Psoas muscle (tissue), 8 donors: ENCODE measurements around the gene SEC23A. TPM values are rescaled to one million over a fixed set of nuclear protein-coding genes. Genes with fewer than 3 reads are reported as not detected.
A peak's percentile ranks its signal among the peaks of the same experiment; 100 is the strongest.
"Not testable (repeated sequence)": the region's sequence is repeated elsewhere in the genome, so short reads cannot be mapped to it uniquely, and the experiment has no call there.

Experiments used
- ATAC-seq, 4 donors: fragments of 200-7000 bp; cut with Tn5 transposase; one replicate each; pipeline ENCODE4 v1.9.1; 2020; ENCODE audit warnings: moderate library complexity in 3 of 4, mild to moderate bottlenecking in 2 of 4
- DNase-seq, 2 donors: peaks; one replicate each; pipeline ENCODE4 v3.0.0-alpha.2; 2020
- H3K27ac ChIP-seq: fragments of 200-600 bp; one replicate; pipeline ENCODE4 v1.8.0; 2022
- H3K27me3 ChIP-seq, 3 donors: fragments of 200-600 bp in 1 of 3; one replicate each; pipeline versions ENCODE4 v1.6.1 to v1.8.0; 2013 to 2022; ENCODE audit warnings: low read length in 2 of 3, mild to moderate bottlenecking in 2 of 3, moderate library complexity in 1 of 3; ENCODE audit not compliant: insufficient read depth in 3 of 3
- H3K36me3 ChIP-seq, 2 donors: fragments of 200-600 bp in 1 of 2; one replicate each; pipeline versions ENCODE4 v1.6.1 to v1.8.0; 2013 to 2022; ENCODE audit warnings: low read depth in 1 of 2, mild to moderate bottlenecking in 1 of 2, moderate library complexity in 1 of 2; ENCODE audit not compliant: insufficient read depth in 1 of 2
- H3K4me1 ChIP-seq: fragments of 200-600 bp; one replicate; pipeline ENCODE4 v1.8.0; 2022
- H3K4me3 ChIP-seq: fragments of 200-600 bp; one replicate; pipeline ENCODE4 v1.8.0; 2022; ENCODE audit warnings: mild to moderate bottlenecking
- H3K9me3 ChIP-seq: fragments of 200-600 bp; one replicate; pipeline ENCODE4 v1.8.0; 2022
- CTCF ChIP-seq: fragments of 200-600 bp; IDR thresholded peaks from one replicate; pipeline ENCODE4 v1.8.0; 2022; ENCODE audit warnings: antibody characterized with exemption
- WGBS, 3 donors: extraction: QIAGEN DNeasy Blood & Tissue Kit; methylation state at CpG; one replicate each; pipeline versions ENCODE4 v1.1.6 to v1.1.7; 2013; 5-methylcytosine and 5-hydroxymethylcytosine counted together
- intact Hi-C, 2 donors: fragments of 100-400 bp; cut with DNase I; formaldehyde crosslinking; loops; one replicate each; pipeline versions ENCODE4 v1.11.0 to v1.14.2; 2022
- polyA plus RNA-seq, 3 donors: library from polyadenylated mRNA; stranded (reverse); fragments of 200-250 nt; gene quantifications; one replicate each; pipeline ENCODE4 v1.2.3, GENCODE V29; 2013
- total RNA-seq, 4 donors: library from RNA; stranded (reverse); fragmentation: NEBNext Ultra II Directional in 2 of 4; extraction: Animal tissue kit (Norgen Biotek cat#: 25700) in 2 of 4; gene quantifications; one replicate each; pipeline versions ENCODE4 v1.2.1 to v1.2.4, GENCODE V29; 2021 to 2023
- donor health status: healthy with polysubstance abuse.
- donor health status: DM: no; HTN: no; CAD: no; lungs with moderate emphysema.
- donor health status: Bipolar disorder and iron deficiency.
- donor health status: healthy.
- donor health status: DM: yes; HTN: yes; CAD: no.
- donor health status: DM: no; HTN: no; CAD: no.
- donor health status: DM: no; HTN: no; CAD: no.
- donor health status: DM: yes; HTN: yes; CAD: no.

Gene SEC23A
- total and polyA plus RNA-seq, 7 donors, result 25.3 to 84.8 (median 70.7) TPM

GRCh38 chr14:39025810-39026627, 77.0 kb downstream of the SEC23A start:
- no peak overlapping the region for H3K4me3 ChIP-seq
- DNase-seq, result no peak
- TF ChIP-seq CTCF, result no peak
- H3K9me3 ChIP-seq, result no peaks in the 10 kb centered on the region
- intact Hi-C loops, result no loop called here
- H3K4me1 ChIP-seq, result no peaks in the 10 kb centered on the region
- peaks cover 0 to 16% of the 10 kb centered on the region in 2 donors for H3K36me3 ChIP-seq
- peak in 1 of 4 donors; percentile 19 for ATAC-seq
- WGBS, 3 donors, result 69 to 75% (median 71%) methylated on average over 3 of the region's 3 CpGs
- H3K27me3 ChIP-seq, result no peaks in the 10 kb centered on the region
- no peak overlapping the region for H3K27ac ChIP-seq

GRCh38 chr14:39025250-39025809, 77.7 kb downstream of the SEC23A start:
- no peaks in the 10 kb centered on the region for H3K27me3 ChIP-seq
- no peaks in the 10 kb centered on the region for H3K9me3 ChIP-seq
- WGBS, 3 donors, result 78 to 86% (median 82%) methylated on average over 3 of the region's 3 CpGs
- no peak overlapping the region for H3K4me3 ChIP-seq
- no peak for TF ChIP-seq CTCF
- H3K4me1 ChIP-seq, result no peaks in the 10 kb centered on the region
- DNase-seq (no peak), ATAC-seq (no peak)
- H3K36me3 ChIP-seq, result peaks cover 0 to 9% of the 10 kb centered on the region in 2 donors
- intact Hi-C loops, result no loop called here
- H3K27ac ChIP-seq, result no peak overlapping the region

- ATAC-seq, result no peak
- no peak overlapping the region for H3K4me3 ChIP-seq
- H3K4me1 ChIP-seq, result no peaks in the 10 kb centered on the region
- H3K9me3 ChIP-seq, result no peaks in the 10 kb centered on the region
- 89 to 91% (median 91%) methylated on average over 12 of the region's 12 CpGs for WGBS, 3 donors
- no peak overlapping the region for H3K27ac ChIP-seq
- no peak for TF ChIP-seq CTCF
- H3K27me3 ChIP-seq, result no peaks in the 10 kb centered on the region
- intact Hi-C loops, result no loop called here
- DNase-seq, result no peak
- no peaks in the 10 kb centered on the region for H3K36me3 ChIP-seq
These were observed 78.8 kb downstream of the SEC23A start for GRCh38 chr14:39023939-39024871.

- 62 to 83% (median 78%) methylated on average over 32 to 33 of the region's 33 CpGs for WGBS, 3 donors
These were observed 85.7 kb downstream of the SEC23A start for GRCh38 chr14:39017096-39018016.

More at GRCh38 chr14:39017096-39018016, 85.7 kb downstream of the SEC23A start:
- not testable (repeated sequence) for H3K27ac ChIP-seq, DNase-seq, H3K36me3 ChIP-seq, ATAC-seq, H3K4me1 ChIP-seq, H3K4me3 ChIP-seq, H3K9me3 ChIP-seq, H3K27me3 ChIP-seq
- intact Hi-C loops, result loop anchor here (5.0 to 10.0 kb wide), 3 partner anchors 295 to 1115 kb away; no protein-coding TSS in a partner anchor
